Measurements from ENCODE around the gene AZIN2. TPM values are rescaled to one million over a fixed set of nuclear protein-coding genes. Genes with fewer than 3 reads are reported as not detected.

The AZIN2 gene
- total and polyA plus RNA-seq, 9 of the 15 experiments (the other 6 are each of a cell fraction or from before 2014, with no cell fraction given): 0.06 to 0.91 (median 0.42) TPM; not detected in 2

DNA sequence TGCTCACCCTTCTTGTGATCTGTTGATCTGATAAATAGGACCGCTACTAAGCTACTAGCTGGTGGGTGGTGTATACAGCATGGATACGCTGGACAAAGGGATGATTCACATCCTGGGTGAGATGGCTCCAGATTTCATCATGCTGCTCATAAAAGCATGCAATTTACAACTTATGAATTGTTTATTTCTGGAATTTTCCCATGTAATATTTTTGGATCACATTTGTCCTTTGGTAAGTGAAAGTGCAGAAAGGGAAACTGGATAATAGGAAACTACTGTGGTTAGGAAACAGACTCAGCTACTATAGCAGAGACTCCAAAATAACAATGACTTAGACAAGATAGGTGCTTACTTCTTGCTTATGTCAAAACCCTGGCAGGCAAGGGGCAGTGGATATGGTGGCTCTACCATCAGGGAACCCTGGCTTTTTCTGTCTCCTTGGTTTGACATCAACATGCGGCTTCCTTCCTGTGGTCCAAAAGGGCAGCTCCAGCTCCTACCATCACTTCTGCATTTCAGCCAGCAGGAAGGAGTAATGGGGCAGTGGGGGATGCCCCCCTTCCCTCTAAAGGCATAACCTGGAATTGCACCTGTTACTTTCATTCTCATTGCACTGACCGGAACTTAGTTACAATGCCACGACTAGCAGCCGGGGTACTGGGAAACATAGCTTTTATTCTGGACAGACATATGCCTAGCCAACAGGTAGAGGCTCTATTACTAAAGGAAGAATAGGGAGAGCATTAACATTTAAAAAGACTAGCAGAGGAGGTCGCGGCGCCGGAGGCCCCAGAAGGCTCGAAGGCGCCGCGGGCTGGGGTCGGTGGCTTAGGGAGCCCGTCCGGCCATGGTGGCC lies 30.5 kb upstream of the AZIN2 start (continued):
- TF ChIP-seq, protein P1, sequence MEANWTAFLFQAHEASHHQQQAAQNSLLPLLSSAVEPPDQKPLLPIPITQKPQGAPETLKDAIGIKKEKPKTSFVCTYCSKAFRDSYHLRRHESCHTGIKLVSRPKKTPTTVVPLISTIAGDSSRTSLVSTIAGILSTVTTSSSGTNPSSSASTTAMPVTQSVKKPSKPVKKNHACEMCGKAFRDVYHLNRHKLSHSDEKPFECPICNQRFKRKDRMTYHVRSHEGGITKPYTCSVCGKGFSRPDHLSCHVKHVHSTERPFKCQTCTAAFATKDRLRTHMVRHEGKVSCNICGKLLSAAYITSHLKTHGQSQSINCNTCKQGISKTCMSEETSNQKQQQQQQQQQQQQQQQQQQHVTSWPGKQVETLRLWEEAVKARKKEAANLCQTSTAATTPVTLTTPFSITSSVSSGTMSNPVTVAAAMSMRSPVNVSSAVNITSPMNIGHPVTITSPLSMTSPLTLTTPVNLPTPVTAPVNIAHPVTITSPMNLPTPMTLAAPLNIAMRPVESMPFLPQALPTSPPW (CRISPR knock-in tag; IDR thresholded peaks at IDR 0.05): peak; percentile 53; the same call in 1 of the 2 replicates
- TF ChIP-seq, protein P2, sequence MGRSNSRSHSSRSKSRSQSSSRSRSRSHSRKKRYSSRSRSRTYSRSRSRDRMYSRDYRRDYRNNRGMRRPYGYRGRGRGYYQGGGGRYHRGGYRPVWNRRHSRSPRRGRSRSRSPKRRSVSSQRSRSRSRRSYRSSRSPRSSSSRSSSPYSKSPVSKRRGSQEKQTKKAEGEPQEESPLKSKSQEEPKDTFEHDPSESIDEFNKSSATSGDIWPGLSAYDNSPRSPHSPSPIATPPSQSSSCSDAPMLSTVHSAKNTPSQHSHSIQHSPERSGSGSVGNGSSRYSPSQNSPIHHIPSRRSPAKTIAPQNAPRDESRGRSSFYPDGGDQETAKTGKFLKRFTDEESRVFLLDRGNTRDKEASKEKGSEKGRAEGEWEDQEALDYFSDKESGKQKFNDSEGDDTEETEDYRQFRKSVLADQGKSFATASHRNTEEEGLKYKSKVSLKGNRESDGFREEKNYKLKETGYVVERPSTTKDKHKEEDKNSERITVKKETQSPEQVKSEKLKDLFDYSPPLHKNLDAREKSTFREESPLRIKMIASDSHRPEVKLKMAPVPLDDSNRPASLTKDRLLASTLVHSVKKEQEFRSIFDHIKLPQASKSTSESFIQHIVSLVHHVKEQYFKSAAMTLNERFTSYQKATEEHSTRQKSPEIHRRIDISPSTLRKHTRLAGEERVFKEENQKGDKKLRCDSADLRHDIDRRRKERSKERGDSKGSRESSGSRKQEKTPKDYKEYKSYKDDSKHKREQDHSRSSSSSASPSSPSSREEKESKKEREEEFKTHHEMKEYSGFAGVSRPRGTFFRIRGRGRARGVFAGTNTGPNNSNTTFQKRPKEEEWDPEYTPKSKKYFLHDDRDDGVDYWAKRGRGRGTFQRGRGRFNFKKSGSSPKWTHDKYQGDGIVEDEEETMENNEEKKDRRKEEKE (IDR thresholded peaks at IDR 0.05; ENCODE audit: borderline replicate concordance in 1 of 2, control insufficient read depth in 1 of 2, low read depth in 2 of 2, low read length in 1 of 2): no peak
- no peak for TF ChIP-seq HNRNPLL (IDR thresholded peaks at IDR 0.05; ENCODE audit: low read depth, low read length, poor library complexity, severe bottlenecking)
- TF ChIP-seq, protein P3, sequence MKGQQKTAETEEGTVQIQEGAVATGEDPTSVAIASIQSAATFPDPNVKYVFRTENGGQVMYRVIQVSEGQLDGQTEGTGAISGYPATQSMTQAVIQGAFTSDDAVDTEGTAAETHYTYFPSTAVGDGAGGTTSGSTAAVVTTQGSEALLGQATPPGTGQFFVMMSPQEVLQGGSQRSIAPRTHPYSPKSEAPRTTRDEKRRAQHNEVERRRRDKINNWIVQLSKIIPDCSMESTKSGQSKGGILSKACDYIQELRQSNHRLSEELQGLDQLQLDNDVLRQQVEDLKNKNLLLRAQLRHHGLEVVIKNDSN (CRISPR knock-in tag; IDR thresholded peaks at IDR 0.05): no peak
- TF ChIP-seq NR3C1 (CRISPR knock-in tag; IDR thresholded peaks at IDR 0.05): no peak
- no peak for TF ChIP-seq CREM (IDR thresholded peaks at IDR 0.05; ENCODE audit: low read depth)
- TF ChIP-seq CHD1 (IDR thresholded peaks at IDR 0.05; ENCODE audit: low read length): no peak
- TF ChIP-seq ZNF239 (CRISPR knock-in tag; IDR thresholded peaks at IDR 0.05): no peak
- TF ChIP-seq, protein P4, sequence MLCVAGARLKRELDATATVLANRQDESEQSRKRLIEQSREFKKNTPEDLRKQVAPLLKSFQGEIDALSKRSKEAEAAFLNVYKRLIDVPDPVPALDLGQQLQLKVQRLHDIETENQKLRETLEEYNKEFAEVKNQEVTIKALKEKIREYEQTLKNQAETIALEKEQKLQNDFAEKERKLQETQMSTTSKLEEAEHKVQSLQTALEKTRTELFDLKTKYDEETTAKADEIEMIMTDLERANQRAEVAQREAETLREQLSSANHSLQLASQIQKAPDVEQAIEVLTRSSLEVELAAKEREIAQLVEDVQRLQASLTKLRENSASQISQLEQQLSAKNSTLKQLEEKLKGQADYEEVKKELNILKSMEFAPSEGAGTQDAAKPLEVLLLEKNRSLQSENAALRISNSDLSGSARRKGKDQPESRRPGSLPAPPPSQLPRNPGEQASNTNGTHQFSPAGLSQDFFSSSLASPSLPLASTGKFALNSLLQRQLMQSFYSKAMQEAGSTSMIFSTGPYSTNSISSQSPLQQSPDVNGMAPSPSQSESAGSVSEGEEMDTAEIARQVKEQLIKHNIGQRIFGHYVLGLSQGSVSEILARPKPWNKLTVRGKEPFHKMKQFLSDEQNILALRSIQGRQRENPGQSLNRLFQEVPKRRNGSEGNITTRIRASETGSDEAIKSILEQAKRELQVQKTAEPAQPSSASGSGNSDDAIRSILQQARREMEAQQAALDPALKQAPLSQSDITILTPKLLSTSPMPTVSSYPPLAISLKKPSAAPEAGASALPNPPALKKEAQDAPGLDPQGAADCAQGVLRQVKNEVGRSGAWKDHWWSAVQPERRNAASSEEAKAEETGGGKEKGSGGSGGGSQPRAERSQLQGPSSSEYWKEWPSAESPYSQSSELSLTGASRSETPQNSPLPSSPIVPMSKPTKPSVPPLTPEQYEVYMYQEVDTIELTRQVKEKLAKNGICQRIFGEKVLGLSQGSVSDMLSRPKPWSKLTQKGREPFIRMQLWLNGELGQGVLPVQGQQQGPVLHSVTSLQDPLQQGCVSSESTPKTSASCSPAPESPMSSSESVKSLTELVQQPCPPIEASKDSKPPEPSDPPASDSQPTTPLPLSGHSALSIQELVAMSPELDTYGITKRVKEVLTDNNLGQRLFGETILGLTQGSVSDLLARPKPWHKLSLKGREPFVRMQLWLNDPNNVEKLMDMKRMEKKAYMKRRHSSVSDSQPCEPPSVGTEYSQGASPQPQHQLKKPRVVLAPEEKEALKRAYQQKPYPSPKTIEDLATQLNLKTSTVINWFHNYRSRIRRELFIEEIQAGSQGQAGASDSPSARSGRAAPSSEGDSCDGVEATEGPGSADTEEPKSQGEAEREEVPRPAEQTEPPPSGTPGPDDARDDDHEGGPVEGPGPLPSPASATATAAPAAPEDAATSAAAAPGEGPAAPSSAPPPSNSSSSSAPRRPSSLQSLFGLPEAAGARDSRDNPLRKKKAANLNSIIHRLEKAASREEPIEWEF (CRISPR knock-in tag; IDR thresholded peaks at IDR 0.05): no peak
- no peak for TF ChIP-seq MXI1 (IDR thresholded peaks at IDR 0.05; ENCODE audit: low read depth, low read length)
- 0 out of 2 replicates have a peak, but pooled peaks have one; percentile 60 for TF ChIP-seq NFXL1 (CRISPR knock-in tag; IDR thresholded peaks at IDR 0.05)
- no peak for TF ChIP-seq PML (IDR thresholded peaks at IDR 0.05; ENCODE audit: low read length)
- no peak for TF ChIP-seq KAT8 (IDR thresholded peaks at IDR 0.05; ENCODE audit: low read depth)
- no peak for TF ChIP-seq XRCC3 (IDR thresholded peaks at IDR 0.05)
- TF ChIP-seq OTX1 (CRISPR knock-in tag; IDR thresholded peaks at IDR 0.05): no peak
- TF ChIP-seq POLR3G (IDR thresholded peaks at IDR 0.05; ENCODE audit: extremely low read depth, insufficient read length, insufficient replicate concordance): no peak
- no peak for TF ChIP-seq ZNF146 (CRISPR knock-in tag; IDR thresholded peaks at IDR 0.05; ENCODE audit: unreplicated experiment)

Measured in K562 (cell line).